GM19452 (cell line): ENCODE data around the gene PLK2.
A peak's percentile ranks its signal among the peaks of the same experiment; 100 is the strongest.

Experiments used
- ATAC-seq: cut with Tn5 transposase; IDR thresholded peaks from one replicate; pipeline ENCODE4 v1.9.1; 2021; ENCODE audit not compliant: unreplicated experiment

Gene PLK2

GRCh38 chr5:58481066-58481676 is 21.3 kb upstream of the PLK2 start:
- ATAC-seq, result no peak

GRCh38 chr5:58477760-58478376 is 18.0 kb upstream of the PLK2 start:
- no peak for ATAC-seq

- ATAC-seq, result no peak
Measured at GRCh38 chr5:58475404-58475803, 15.5 kb upstream of the PLK2 start.

- no peak for ATAC-seq
Measured at GRCh38 chr5:58469896-58470295, 10.0 kb upstream of the PLK2 start.

GRCh38 chr5:58466939-58467338 is 7.1 kb upstream of the PLK2 start:
- ATAC-seq, result peak; percentile 99

- no peak for ATAC-seq
Measured at GRCh38 chr5:58462623-58463230, 2.8 kb upstream of the PLK2 start.

GRCh38 chr5:58462154-58462553 is 2.3 kb upstream of the PLK2 start:
- ATAC-seq, result no peak

GRCh38 chr5:58460732-58461286 is 923 bp upstream of the PLK2 start:
- ATAC-seq, result peak; percentile 74

- peak; percentile 0 for ATAC-seq
Measured at GRCh38 chr5:58459146-58460001, 512 bp downstream of the PLK2 start.

GRCh38 chr5:58458743-58459145 is 1.1 kb downstream of the PLK2 start:
- no peak for ATAC-seq

GRCh38 chr5:58458141-58458742 is 1.6 kb downstream of the PLK2 start:
- no peak for ATAC-seq

- no peak for ATAC-seq
Measured at GRCh38 chr5:58457050-58457449, 2.8 kb downstream of the PLK2 start.

GRCh38 chr5:58456486-58456885 is 3.4 kb downstream of the PLK2 start:
- ATAC-seq, result no peak

- no peak for ATAC-seq
Measured at GRCh38 chr5:58456026-58456425, 3.9 kb downstream of the PLK2 start.

GRCh38 chr5:58455480-58455879 is 4.4 kb downstream of the PLK2 start:
- ATAC-seq, result no peak

- ATAC-seq, result no peak
Measured at GRCh38 chr5:58455066-58455465, 4.8 kb downstream of the PLK2 start.

- ATAC-seq, result no peak
Measured at GRCh38 chr5:58454025-58454424, 5.9 kb downstream of the PLK2 start.

- ATAC-seq, result no peak
Measured at GRCh38 chr5:58453306-58453705, 6.6 kb downstream of the PLK2 start.

- no peak for ATAC-seq
Measured at GRCh38 chr5:58452566-58453258, 7.2 kb downstream of the PLK2 start.
